Measurements from ENCODE around the gene LRSAM1. TPM values are rescaled to one million over a fixed set of nuclear protein-coding genes. Genes with fewer than 3 reads are reported as not detected.

LRSAM1 gene
- total RNA-seq, 3 donors from 2014 or later: 11.7 to 21.3 (median 17.9) TPM

DNA sequence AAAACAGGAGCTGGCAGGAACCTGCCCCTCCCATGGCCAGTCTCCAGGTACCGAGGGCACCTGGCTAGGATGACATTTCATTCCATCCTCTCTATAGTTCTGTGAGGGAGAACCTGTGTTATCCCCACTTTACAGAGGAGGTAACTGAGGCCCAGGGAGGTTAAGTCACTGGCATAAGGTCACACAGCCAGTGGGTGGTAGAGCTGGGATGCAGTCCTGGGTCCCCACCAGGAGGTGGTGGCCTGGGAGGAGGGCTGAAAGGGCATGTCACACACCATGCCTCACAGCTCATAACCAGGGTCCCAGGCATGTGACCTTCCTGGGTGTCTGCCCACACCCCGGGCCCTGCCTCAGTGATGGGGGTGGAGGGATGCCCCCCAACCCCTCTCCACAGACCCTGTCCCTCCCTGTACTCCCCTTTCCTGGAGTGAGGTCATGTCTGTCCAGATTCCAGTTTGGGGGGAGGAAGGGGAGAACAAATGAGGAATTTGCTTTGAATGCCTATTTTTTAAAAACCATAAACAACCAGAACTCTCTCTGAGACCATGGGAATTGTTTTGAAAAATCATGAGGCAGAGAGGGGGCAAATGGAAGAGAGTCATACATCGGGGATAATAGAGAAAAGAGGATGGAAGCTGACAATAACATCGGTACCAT is 83.1 kb downstream of the LRSAM1 start:
- Histone ChIP-seq H3K27me3 (no peaks in the 10 kb centered on the region), H3K36me3 (no peaks in the 10 kb centered on the region), H3K9me3 (no peaks in the 10 kb centered on the region), H3K27ac (peak overlapping the region; percentile 73 to 92), H3K4me1 (peaks cover 2 to 29% of the 10 kb centered on the region in 2 donors), H3K4me3 (no peak overlapping the region)
- DNase-seq (ENCODE audit: low spot score in 2 of 2): no peak
- intact Hi-C loops (cut with DNase I; ENCODE audit: low total_unique reads): no loop called here
- TF ChIP-seq POLR2A (IDR thresholded peaks at IDR 0.05) (no peak), POLR2AphosphoS5 (IDR thresholded peaks at IDR 0.05) (no peak)
- TF ChIP-seq, protein P1, sequence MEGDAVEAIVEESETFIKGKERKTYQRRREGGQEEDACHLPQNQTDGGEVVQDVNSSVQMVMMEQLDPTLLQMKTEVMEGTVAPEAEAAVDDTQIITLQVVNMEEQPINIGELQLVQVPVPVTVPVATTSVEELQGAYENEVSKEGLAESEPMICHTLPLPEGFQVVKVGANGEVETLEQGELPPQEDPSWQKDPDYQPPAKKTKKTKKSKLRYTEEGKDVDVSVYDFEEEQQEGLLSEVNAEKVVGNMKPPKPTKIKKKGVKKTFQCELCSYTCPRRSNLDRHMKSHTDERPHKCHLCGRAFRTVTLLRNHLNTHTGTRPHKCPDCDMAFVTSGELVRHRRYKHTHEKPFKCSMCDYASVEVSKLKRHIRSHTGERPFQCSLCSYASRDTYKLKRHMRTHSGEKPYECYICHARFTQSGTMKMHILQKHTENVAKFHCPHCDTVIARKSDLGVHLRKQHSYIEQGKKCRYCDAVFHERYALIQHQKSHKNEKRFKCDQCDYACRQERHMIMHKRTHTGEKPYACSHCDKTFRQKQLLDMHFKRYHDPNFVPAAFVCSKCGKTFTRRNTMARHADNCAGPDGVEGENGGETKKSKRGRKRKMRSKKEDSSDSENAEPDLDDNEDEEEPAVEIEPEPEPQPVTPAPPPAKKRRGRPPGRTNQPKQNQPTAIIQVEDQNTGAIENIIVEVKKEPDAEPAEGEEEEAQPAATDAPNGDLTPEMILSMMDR (IDR thresholded peaks at IDR 0.05): no peak

DNA sequence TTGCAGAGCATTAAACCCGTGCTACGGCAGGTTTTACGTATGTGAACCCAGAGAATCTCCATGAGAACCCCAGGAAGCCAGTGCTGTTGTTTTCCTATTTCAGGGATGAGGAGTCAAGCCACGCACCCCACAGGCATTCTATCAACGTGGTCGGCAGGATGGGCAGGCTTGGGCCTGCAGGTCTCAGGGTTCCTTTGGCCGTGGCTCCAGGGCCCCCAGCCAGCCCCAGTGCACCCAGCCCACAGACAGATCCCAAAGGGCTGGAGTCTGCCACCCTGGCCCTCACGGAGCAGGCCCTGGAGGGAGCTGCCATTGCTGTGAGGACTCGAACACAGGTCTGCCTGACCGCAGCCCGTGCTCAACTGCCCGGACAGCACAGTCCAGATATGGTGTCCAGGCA is 83.6 kb downstream of the LRSAM1 start:
- no peak for TF ChIP-seq POLR2AphosphoS5 (IDR thresholded peaks at IDR 0.05)
- TF ChIP-seq, protein P1 (IDR thresholded peaks at IDR 0.05): no peak
- TF ChIP-seq POLR2A (IDR thresholded peaks at IDR 0.05): no peak
- no peak for DNase-seq (ENCODE audit: low spot score in 2 of 2)
- Histone ChIP-seq H3K27me3 (no peaks in the 10 kb centered on the region), H3K9me3 (no peaks in the 10 kb centered on the region), H3K4me3 (peak overlapping the region in 1 of 3 donors; percentile 15), H3K27ac (peak overlapping the region; percentile 73 to 92), H3K4me1 (peaks cover 7 to 34% of the 10 kb centered on the region in 2 donors), H3K36me3 (no peaks in the 10 kb centered on the region)
- intact Hi-C loops (cut with DNase I; ENCODE audit: low total_unique reads): no loop called here

DNA sequence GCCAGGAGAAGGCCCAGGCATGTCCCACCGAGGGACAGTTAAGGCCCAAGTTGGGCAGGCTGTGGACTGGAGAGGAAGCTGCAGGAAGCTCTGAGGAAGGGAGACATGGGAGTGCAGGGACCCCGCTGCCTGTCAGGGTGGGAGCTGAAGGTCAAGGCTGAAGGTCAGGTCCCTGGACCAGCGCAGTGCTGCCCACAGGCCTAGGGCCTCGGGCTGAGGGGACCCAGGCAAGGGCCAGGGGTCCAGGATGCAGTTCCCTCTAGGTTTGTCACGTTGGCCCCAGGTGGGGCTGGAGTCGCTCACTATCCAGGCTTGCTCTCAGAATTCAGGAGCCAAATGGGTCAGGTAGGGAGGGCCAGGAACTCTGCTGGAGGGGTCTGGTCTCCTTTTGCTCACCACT is 84.1 kb downstream of the LRSAM1 start:
- Histone ChIP-seq H3K4me3 (peak overlapping the region in 1 of 3 donors; percentile 15), H3K36me3 (no peaks in the 10 kb centered on the region), H3K27me3 (no peaks in the 10 kb centered on the region), H3K27ac (peak overlapping the region; percentile 73 to 92), H3K4me1 (peaks cover 9 to 39% of the 10 kb centered on the region in 2 donors), H3K9me3 (no peaks in the 10 kb centered on the region)
- no peak for DNase-seq (ENCODE audit: low spot score in 2 of 2)
- intact Hi-C loops (cut with DNase I; ENCODE audit: low total_unique reads): no loop called here
- TF ChIP-seq POLR2AphosphoS5 (IDR thresholded peaks at IDR 0.05) (no peak), POLR2A (IDR thresholded peaks at IDR 0.05) (no peak)
- TF ChIP-seq, protein P1 (IDR thresholded peaks at IDR 0.05): no peak

DNA sequence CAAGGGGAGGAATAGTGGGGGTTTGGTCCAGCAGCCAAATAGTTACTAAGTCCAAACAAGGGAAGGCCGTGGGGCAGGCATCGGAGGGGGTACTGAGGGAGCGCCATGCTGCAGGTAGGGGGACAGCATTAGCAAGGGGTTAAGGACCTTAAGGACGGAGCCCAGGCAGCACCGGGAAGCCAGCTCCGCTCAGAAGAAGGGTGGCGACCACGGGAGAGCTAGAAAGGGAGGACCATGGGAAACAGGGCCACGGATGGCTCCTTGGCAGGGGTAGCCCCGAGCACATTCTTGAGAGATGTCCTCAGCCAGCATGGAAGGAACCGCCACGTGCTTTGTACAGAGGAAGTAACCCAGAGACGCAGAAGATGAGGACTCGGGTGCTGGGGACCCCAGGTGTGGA is 84.5 kb downstream of the LRSAM1 start:
- H3K4me1 ChIP-seq: peaks cover 9 to 43% of the 10 kb centered on the region in 2 donors
- DNase-seq (ENCODE audit: low spot score in 2 of 2): peak in 1 of 2 donors; percentile 53
- no peaks in the 10 kb centered on the region for H3K27me3 ChIP-seq
- intact Hi-C loops (cut with DNase I; ENCODE audit: low total_unique reads): no loop called here
- peak overlapping the region; percentile 73 to 92 for H3K27ac ChIP-seq
- H3K36me3 ChIP-seq: no peaks in the 10 kb centered on the region
- peak overlapping the region in 1 of 3 donors; percentile 7 for H3K4me3 ChIP-seq
- no peaks in the 10 kb centered on the region for H3K9me3 ChIP-seq
- TF ChIP-seq POLR2A (IDR thresholded peaks at IDR 0.05) (no peak), POLR2AphosphoS5 (IDR thresholded peaks at IDR 0.05) (no peak)
- TF ChIP-seq, protein P1 (IDR thresholded peaks at IDR 0.05): no peak

DNA sequence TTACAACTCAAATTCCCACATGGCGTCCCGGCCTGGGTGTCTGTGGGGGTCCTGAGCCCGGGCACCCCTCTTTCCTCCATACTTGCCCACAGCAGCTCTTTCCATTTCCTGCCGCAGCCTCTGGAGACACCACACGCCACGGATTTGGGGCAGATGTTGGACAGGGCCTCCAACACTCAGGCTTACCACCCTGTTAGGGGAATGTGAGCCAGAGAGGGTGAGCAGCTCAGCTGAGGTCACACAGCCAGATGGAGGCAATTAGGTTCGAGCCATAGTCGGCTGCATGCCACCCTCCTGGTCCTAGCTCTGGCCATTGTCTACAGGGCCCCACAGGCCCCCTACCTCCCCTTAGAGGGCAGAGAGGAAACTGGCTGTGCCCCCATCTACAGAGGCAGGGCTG is 85.2 kb downstream of the LRSAM1 start:
- Histone ChIP-seq H3K4me3 (no peak overlapping the region), H3K27me3 (no peaks in the 10 kb centered on the region), H3K4me1 (peaks cover 9 to 48% of the 10 kb centered on the region in 2 donors), H3K9me3 (no peaks in the 10 kb centered on the region), H3K36me3 (no peaks in the 10 kb centered on the region), H3K27ac (peak overlapping the region; percentile 73 to 92)
- intact Hi-C loops (cut with DNase I; ENCODE audit: low total_unique reads): no loop called here
- DNase-seq (ENCODE audit: low spot score in 2 of 2): no peak
- no peak for TF ChIP-seq POLR2A (IDR thresholded peaks at IDR 0.05)
- TF ChIP-seq, protein P1 (IDR thresholded peaks at IDR 0.05): no peak
- no peak for TF ChIP-seq POLR2AphosphoS5 (IDR thresholded peaks at IDR 0.05)

Data from breast epithelium (tissue), 4 donors.